DND-41 (cell line): ENCODE measurements around the gene LRRC61.

ENCODE experiments used
- ATAC-seq: fragments of 200-7000 bp; cut with Tn5 transposase; 3 replicates; pipeline ENCODE4 v1.9.1; 2021; ENCODE audit warnings: low read depth; ENCODE audit not compliant: insufficient read depth
- DNase-seq: peaks from one replicate; pipeline ENCODE4 v3.0.0-alpha.2; 2020
- H2AFZ ChIP-seq: 2 replicates; pipeline ENCODE4 v1.6.0; 2012; ENCODE audit warnings: low read depth, low read length
- H3K27ac ChIP-seq: 2 replicates; pipeline ENCODE4 v1.5.1; 2012; ENCODE audit warnings: low read length, inconsistent platforms
- H3K27me3 ChIP-seq: fragments of 200-600 bp; sonication (generic); 2 replicates; pipeline ENCODE4 v1.6.0; 2012; ENCODE audit warnings: low read length, mild to moderate bottlenecking, inconsistent platforms; ENCODE audit not compliant: insufficient read depth, poor library complexity
- H3K36me3 ChIP-seq: 2 replicates; pipeline ENCODE4 v1.5.1; 2012; ENCODE audit warnings: low read length, inconsistent platforms; ENCODE audit not compliant: insufficient read depth
- H3K4me1 ChIP-seq: 2 replicates; pipeline ENCODE4 v1.5.1; 2012; ENCODE audit warnings: mild to moderate bottlenecking, low read length; ENCODE audit not compliant: insufficient read depth
- H3K4me2 ChIP-seq: 2 replicates; pipeline ENCODE4 v1.6.0; 2012; ENCODE audit warnings: mild to moderate bottlenecking, moderate library complexity, low read length, inconsistent platforms; ENCODE audit not compliant: insufficient read depth
- H3K4me3 ChIP-seq, 2 experiments: fragments of 200-600 bp in 1 of 2; shearing (Covaris generic) in 1 of 2; 2 replicates each; pipeline ENCODE4 v1.5.1; 2012 to 2016; ENCODE audit warnings: inconsistent platforms in 2 of 2, low read length in 2 of 2, mild to moderate bottlenecking in 2 of 2, low read depth in 1 of 2, moderate library complexity in 1 of 2
- H3K79me2 ChIP-seq: 2 replicates; pipeline ENCODE4 v1.6.0; 2012; ENCODE audit warnings: low read length, inconsistent platforms; ENCODE audit not compliant: insufficient read depth
- H3K9ac ChIP-seq: 2 replicates; pipeline ENCODE4 v1.6.0; 2012; ENCODE audit warnings: low read depth, mild to moderate bottlenecking, inconsistent platforms, low read length, moderate library complexity
- H3K9me3 ChIP-seq: 2 replicates; pipeline ENCODE4 v1.5.1; 2012; ENCODE audit warnings: low read length, moderate library complexity, mild to moderate bottlenecking, inconsistent platforms; ENCODE audit not compliant: insufficient read depth, severe bottlenecking
- H4K20me1 ChIP-seq: 2 replicates; pipeline ENCODE4 v1.6.0; 2012; ENCODE audit warnings: low read length; ENCODE audit not compliant: insufficient read depth
- CTCF ChIP-seq: IDR thresholded peaks from 2 replicates; pipeline ENCODE4 v1.5.1; 2012; ENCODE audit warnings: borderline replicate concordance, low read length, moderate library complexity, mild to moderate bottlenecking; ENCODE audit not compliant: poor library complexity, severe bottlenecking; ENCODE audit errors: extremely low read depth
- EZH2 ChIP-seq: IDR thresholded peaks from 3 replicates; pipeline ENCODE4 v1.6.1; 2012; ENCODE audit warnings: borderline replicate concordance, low read depth, mild to moderate bottlenecking, moderate library complexity, low read length, inconsistent platforms; ENCODE audit not compliant: severe bottlenecking

Gene LRRC61

DNA sequence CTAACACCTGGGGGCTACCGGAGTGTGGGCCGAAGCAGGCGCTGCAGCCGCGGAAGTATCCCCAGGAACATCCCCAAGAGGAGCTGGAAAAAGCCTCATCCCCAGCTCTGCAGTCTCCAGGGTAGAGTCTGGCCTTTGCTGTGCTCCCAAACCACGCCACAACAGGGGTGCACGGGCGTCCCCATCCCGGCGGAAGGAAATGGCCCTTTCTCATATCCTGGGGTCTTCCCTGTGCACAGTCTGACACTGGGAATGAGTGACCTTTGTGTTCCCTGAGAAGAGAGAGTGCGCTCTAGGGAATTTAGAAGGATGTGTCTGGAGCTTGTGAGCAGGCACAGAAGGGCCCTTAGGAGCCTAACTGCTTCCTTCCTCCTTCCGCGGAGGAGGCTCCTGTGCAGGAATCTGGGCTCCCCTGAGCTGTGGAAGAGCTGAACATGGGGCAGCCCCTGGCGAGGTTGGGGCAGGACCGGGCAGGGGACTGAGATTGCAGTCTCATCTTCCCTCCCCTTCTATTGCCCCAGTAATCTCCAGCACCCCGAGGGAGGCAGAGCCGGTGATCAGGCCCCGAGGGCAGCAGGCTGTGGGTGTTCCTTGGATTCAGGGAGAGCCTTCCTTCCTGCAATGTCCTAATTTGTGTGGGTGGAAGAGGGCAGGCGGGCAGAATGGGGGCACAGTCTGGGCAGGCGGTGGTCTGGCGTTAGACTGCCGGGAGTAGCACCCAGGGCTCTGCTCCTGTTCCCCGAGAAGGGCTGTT, 46.8 kb downstream of the LRRC61 start:
- Histone ChIP-seq H3K27me3 (no peaks in the 10 kb centered on the region), H3K4me2 (peak overlapping the region; percentile 83), H3K9me3 (no peaks in the 10 kb centered on the region), H3K27ac (peak overlapping the region; percentile 97), H3K9ac (peak overlapping the region; percentile 95), H3K36me3 (peaks cover 61% of the 10 kb centered on the region), H3K4me1 (peaks cover 66% of the 10 kb centered on the region), H3K79me2 (peaks cover 95% of the 10 kb centered on the region), H4K20me1 (peaks cover 30% of the 10 kb centered on the region), H2AFZ (no peak overlapping the region), H3K4me3 (peak overlapping the region; percentile 61 to 66)
- ATAC-seq (no peak), DNase-seq (peak; percentile 46)
- TF ChIP-seq EZH2 (no peak), CTCF (peak; percentile 7)

DNA sequence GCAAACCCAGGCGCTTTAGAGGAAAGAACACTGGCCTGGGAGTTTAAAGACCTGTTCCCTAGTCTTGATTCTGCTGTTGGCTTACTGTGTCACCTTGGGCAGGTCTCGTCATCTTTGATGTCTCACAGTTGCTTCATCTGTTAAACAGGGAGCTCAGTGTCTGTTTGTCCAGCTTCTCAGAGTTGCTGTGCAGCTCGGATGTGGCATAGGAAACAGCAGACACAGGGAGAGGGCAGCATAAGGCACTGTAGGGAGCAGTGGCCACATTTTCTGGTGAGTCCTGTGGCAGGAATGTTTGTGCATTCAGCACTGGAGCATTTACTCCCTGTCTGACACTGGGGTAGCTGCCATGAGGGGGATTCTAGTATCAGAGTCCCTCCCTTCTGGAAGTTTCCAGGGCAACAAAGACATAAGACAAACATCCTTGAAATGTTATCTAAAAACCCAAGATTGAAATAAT, 47.5 kb downstream of the LRRC61 start:
- ATAC-seq (peak; percentile 5; the same call in 2 of the 3 replicates), DNase-seq (peak; percentile 64)
- H3K27ac ChIP-seq: peak overlapping the region; percentile 97
- TF ChIP-seq CTCF: no peak
- no peak for TF ChIP-seq EZH2
- H3K4me1 ChIP-seq: peaks cover 65% of the 10 kb centered on the region
- H3K9me3 ChIP-seq: no peaks in the 10 kb centered on the region
- no peak overlapping the region for H2AFZ ChIP-seq
- peak overlapping the region; percentile 83 for H3K4me2 ChIP-seq
- H3K79me2 ChIP-seq: peaks cover 95% of the 10 kb centered on the region
- H3K27me3 ChIP-seq: no peaks in the 10 kb centered on the region
- H4K20me1 ChIP-seq: peaks cover 30% of the 10 kb centered on the region
- H3K4me3 ChIP-seq: peak overlapping the region; percentile 61 to 66
- peaks cover 64% of the 10 kb centered on the region for H3K36me3 ChIP-seq
- H3K9ac ChIP-seq: peak overlapping the region; percentile 95

DNA sequence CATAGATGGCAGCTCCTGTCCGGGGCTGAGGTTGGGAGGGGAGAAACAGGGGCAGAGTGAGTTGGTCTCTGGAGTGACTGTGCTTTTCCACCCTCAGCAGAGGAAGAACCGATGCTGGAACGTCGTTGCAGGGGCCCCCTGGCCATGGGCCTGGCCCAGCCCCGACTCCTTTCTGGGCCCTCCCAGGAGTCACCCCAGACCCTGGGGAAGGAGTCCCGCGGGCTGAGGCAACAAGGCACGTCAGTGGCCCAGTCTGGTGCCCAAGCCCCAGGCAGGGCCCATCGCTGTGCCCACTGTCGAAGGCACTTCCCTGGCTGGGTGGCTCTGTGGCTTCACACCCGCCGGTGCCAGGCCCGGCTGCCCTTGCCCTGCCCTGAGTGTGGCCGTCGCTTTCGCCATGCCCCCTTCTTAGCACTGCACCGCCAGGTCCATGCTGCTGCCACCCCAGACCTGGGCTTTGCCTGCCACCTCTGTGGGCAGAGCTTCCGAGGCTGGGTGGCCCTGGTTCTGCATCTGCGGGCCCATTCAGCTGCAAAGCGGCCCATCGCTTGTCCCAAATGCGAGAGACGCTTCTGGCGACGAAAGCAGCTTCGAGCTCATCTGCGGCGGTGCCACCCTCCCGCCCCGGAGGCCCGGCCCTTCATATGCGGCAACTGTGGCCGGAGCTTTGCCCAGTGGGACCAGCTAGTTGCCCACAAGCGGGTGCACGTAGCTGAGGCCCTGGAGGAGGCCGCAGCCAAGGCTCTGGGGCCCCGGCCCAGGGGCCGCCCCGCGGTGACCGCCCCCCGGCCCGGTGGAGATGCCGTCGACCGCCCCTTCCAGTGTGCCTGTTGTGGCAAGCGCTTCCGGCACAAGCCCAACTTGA, 48.2 kb downstream of the LRRC61 start:
- no peak for TF ChIP-seq EZH2
- TF ChIP-seq CTCF: no peak
- peak overlapping the region; percentile 83 for H3K4me2 ChIP-seq

More for the DNA sequence above, 48.2 kb downstream of the LRRC61 start:
- no peaks in the 10 kb centered on the region for H3K27me3 ChIP-seq
- H4K20me1 ChIP-seq: peaks cover 32% of the 10 kb centered on the region
- no peaks in the 10 kb centered on the region for H3K9me3 ChIP-seq
- peaks cover 67% of the 10 kb centered on the region for H3K36me3 ChIP-seq
- H3K9ac ChIP-seq: peak overlapping the region; percentile 95
- peak overlapping the region; percentile 97 for H3K27ac ChIP-seq
- ATAC-seq: peak; percentile 1; the same call in 1 of the 3 replicates
- peak overlapping the region; percentile 61 to 66 for H3K4me3 ChIP-seq
- peaks cover 65% of the 10 kb centered on the region for H3K4me1 ChIP-seq
- H3K79me2 ChIP-seq: peaks cover 95% of the 10 kb centered on the region
- DNase-seq: peak; percentile 53
- H2AFZ ChIP-seq: no peak overlapping the region
